Neural cell (in vitro differentiated cells): Measurements from ENCODE around the gene ADGRD1. TPM values are rescaled to one million over a fixed set of nuclear protein-coding genes. Genes with fewer than 3 reads are reported as not detected.

Experiments used
- H2AFZ ChIP-seq: fragments of 200-600, 300-800 bp; sonication (generic), shearing (Covaris generic); 2 replicates; pipeline ENCODE4 v1.6.0; 2014; ENCODE audit warnings: low read depth, mild to moderate bottlenecking, antibody characterized with exemption, low read length, moderate library complexity
- H3F3A ChIP-seq: fragments of 200-600 bp; shearing (Covaris generic); 2 replicates; pipeline ENCODE4 v1.6.1; 2016; ENCODE audit warnings: mild to moderate bottlenecking, moderate library complexity, mixed read lengths, antibody characterized with exemption, low read length; ENCODE audit not compliant: insufficient read depth, poor library complexity, severe bottlenecking
- H3K27ac ChIP-seq: fragments of 200-600, 300-800 bp; sonication (generic), shearing (Covaris generic); 2 replicates; pipeline ENCODE4 v1.5.1; 2014; ENCODE audit warnings: mild to moderate bottlenecking, low read length, moderate library complexity
- H3K27me3 ChIP-seq: fragments of 300-800, 200-600 bp; sonication (generic), shearing (Covaris generic); 2 replicates; pipeline ENCODE4 v1.6.0; 2014; ENCODE audit warnings: mild to moderate bottlenecking, low read depth, low read length, moderate library complexity; ENCODE audit not compliant: insufficient read depth
- H3K36me3 ChIP-seq: fragments of 300-800, 200-600 bp; sonication (generic), shearing (Covaris generic); 2 replicates; pipeline ENCODE4 v1.5.1; 2014; ENCODE audit warnings: mild to moderate bottlenecking, antibody characterized with exemption, low read length, moderate library complexity; ENCODE audit not compliant: insufficient read depth
- H3K4me2 ChIP-seq: fragments of 300-800, 200-600 bp; sonication (generic), shearing (Covaris generic); 2 replicates; pipeline ENCODE4 v1.6.0; 2014; ENCODE audit warnings: mild to moderate bottlenecking, low read length
- H3K4me3 ChIP-seq: fragments of 300-800, 200-600 bp; sonication (generic), shearing (Covaris generic); 2 replicates; pipeline ENCODE4 v1.5.1; 2014; ENCODE audit warnings: mild to moderate bottlenecking, low read length, moderate library complexity
- H3K79me2 ChIP-seq: fragments of 200-600 bp; shearing (Covaris generic); replicated peaks from 2 replicates; pipeline ENCODE4 v1.6.0; 2014; ENCODE audit warnings: mild to moderate bottlenecking, low read length, moderate library complexity; ENCODE audit not compliant: insufficient read depth
- H3K9ac ChIP-seq: fragments of 300-800, 200-600 bp; sonication (generic), shearing (Covaris generic); 2 replicates; pipeline ENCODE4 v1.6.1; 2016; ENCODE audit warnings: mild to moderate bottlenecking, low read length, mixed read lengths
- H3K9me2 ChIP-seq: fragments of 200-600 bp; shearing (Covaris generic); 2 replicates; pipeline ENCODE4 v1.6.1; 2016; ENCODE audit warnings: mild to moderate bottlenecking, low read length, mixed read lengths; ENCODE audit not compliant: insufficient read depth
- H3K9me3 ChIP-seq: fragments of 200-600, 300-800 bp; sonication (generic), shearing (Covaris generic); 2 replicates; pipeline ENCODE4 v1.6.1; 2016; ENCODE audit warnings: mild to moderate bottlenecking, mixed run types, low read length, moderate library complexity, mixed read lengths
- H4K20me1 ChIP-seq: fragments of 200-600 bp; shearing (Covaris generic); 2 replicates; pipeline ENCODE4 v1.6.1; 2016; ENCODE audit warnings: mild to moderate bottlenecking, mixed run types; ENCODE audit not compliant: insufficient read depth
- EP300 ChIP-seq: fragments of 450-650 bp; conservative IDR thresholded peaks from 2 replicates; pipeline ENCODE4 v1.6.1; 2014; ENCODE audit warnings: antibody characterized with exemption, mild to moderate bottlenecking, moderate library complexity; ENCODE audit not compliant: poor library complexity, severe bottlenecking
- EZH2 ChIP-seq: fragments of 200-600, 300-800 bp; shearing (Covaris generic), sonication (generic); IDR thresholded peaks from 2 replicates; pipeline ENCODE4 v1.6.1; 2014; ENCODE audit warnings: antibody characterized with exemption, low read length, borderline replicate concordance, mild to moderate bottlenecking; ENCODE audit not compliant: insufficient read depth, poor library complexity, severe bottlenecking
- MXI1 ChIP-seq: fragments of 450-650 bp; conservative IDR thresholded peaks from 2 replicates; pipeline ENCODE4 v1.6.1; 2014; ENCODE audit warnings: antibody characterized with exemption, mild to moderate bottlenecking; ENCODE audit not compliant: poor library complexity, severe bottlenecking
- POLR2AphosphoS5 ChIP-seq: IDR thresholded peaks from 2 replicates; pipeline ENCODE4 v1.6.1; 2012
- RAD21 ChIP-seq: fragments of 450-650 bp; conservative IDR thresholded peaks from 2 replicates; pipeline ENCODE4 v1.6.1; 2014; ENCODE audit warnings: antibody characterized with exemption, mild to moderate bottlenecking, moderate library complexity
- REST ChIP-seq: IDR thresholded peaks from 2 replicates; pipeline ENCODE4 v1.6.1; 2012; ENCODE audit warnings: borderline replicate concordance
- SMC3 ChIP-seq: fragments of 450-650 bp; conservative IDR thresholded peaks from 2 replicates; pipeline ENCODE4 v1.6.1; 2014; ENCODE audit warnings: antibody characterized with exemption, mild to moderate bottlenecking, moderate library complexity; ENCODE audit not compliant: poor library complexity
- TAF1 ChIP-seq: IDR thresholded peaks from 2 replicates; pipeline ENCODE4 v1.6.1; 2012; ENCODE audit warnings: low read depth
- polyA plus RNA-seq: library from polyadenylated mRNA; depleted of rRNA; stranded (reverse); fragments of >200 nt; gene quantifications from 2 replicates; pipeline ENCODE4 v1.2.3, GENCODE V29; 2014
- TF ChIP-seq, protein P1 (sequence below): fragments of 450-650 bp; IDR thresholded peaks from 2 replicates; pipeline ENCODE4 v1.5.1; 2014; ENCODE audit warnings: antibody characterized with exemption, mild to moderate bottlenecking, moderate library complexity; ENCODE audit not compliant: poor library complexity, severe bottlenecking

Gene ADGRD1
- polyA plus RNA-seq, 1 donor from 2014 or later, result 1.7 TPM

DNA sequence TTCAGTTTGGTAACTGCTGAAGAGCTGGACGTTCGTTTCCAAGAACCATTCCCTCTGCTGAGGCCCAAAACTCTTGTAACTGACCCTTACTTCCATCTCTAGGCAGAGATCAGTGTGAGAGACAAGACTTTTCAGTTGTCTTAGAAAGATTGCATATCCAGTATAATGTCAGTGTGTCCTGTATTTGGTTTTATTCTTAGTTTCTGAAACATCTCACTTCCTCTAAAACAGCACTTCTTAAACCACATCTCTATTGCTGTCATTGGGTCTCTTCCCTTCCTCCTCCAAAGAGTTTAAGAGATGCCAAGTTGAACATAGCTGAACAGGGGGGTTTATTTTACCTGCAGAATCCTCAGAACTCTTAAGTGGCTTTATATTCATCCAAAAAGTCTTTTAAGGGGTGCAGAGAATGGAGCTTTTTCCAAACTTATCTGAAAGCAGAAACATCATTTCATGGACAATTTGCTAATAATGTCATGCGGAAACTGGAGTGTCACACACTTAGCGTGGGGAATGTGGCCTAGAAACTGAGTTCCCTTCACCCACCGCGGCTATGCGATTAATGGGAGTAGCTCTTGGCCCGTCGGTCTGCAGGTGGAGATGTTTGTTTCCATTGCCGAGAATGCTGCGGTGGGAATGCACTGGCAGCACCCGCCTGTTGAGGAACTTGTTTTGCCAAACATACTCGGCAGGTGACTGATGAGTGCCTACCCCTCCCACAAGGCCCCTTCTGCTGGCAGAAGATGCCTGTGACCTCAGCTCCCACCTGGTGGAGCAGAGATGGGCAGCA is 148.2 kb downstream of the ADGRD1 start:
- Histone ChIP-seq H3K9ac (no peak overlapping the region), H3K27me3 (no peaks in the 10 kb centered on the region), H3K9me3 (no peaks in the 10 kb centered on the region), H3K9me2 (no peaks in the 10 kb centered on the region), H3K79me2 (no peaks in the 10 kb centered on the region), H3F3A (no peaks in the 10 kb centered on the region), H3K36me3 (no peaks in the 10 kb centered on the region), H3K4me2 (no peak overlapping the region), H3K4me3 (no peak overlapping the region), H3K27ac (no peak overlapping the region), H2AFZ (no peak overlapping the region), H4K20me1 (no peaks in the 10 kb centered on the region)
- no peak for TF ChIP-seq EP300
- TF ChIP-seq, protein P1, sequence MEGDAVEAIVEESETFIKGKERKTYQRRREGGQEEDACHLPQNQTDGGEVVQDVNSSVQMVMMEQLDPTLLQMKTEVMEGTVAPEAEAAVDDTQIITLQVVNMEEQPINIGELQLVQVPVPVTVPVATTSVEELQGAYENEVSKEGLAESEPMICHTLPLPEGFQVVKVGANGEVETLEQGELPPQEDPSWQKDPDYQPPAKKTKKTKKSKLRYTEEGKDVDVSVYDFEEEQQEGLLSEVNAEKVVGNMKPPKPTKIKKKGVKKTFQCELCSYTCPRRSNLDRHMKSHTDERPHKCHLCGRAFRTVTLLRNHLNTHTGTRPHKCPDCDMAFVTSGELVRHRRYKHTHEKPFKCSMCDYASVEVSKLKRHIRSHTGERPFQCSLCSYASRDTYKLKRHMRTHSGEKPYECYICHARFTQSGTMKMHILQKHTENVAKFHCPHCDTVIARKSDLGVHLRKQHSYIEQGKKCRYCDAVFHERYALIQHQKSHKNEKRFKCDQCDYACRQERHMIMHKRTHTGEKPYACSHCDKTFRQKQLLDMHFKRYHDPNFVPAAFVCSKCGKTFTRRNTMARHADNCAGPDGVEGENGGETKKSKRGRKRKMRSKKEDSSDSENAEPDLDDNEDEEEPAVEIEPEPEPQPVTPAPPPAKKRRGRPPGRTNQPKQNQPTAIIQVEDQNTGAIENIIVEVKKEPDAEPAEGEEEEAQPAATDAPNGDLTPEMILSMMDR, result no peak
- no peak for TF ChIP-seq EZH2
- TF ChIP-seq MXI1, result no peak
- TF ChIP-seq POLR2AphosphoS5, result no peak
- TF ChIP-seq REST, result no peak
- no peak for TF ChIP-seq TAF1
- TF ChIP-seq SMC3, result no peak
- TF ChIP-seq RAD21, result no peak

- peak overlapping the region; percentile 18 for H3K4me3 ChIP-seq
- no peak for TF ChIP-seq REST
- TF ChIP-seq, protein P1, result no peak
- TF ChIP-seq EP300, result no peak
- TF ChIP-seq POLR2AphosphoS5, result no peak
- TF ChIP-seq SMC3, result no peak
- no peak for TF ChIP-seq EZH2
- TF ChIP-seq MXI1, result no peak
- no peak for TF ChIP-seq RAD21
- TF ChIP-seq TAF1, result no peak
- peak overlapping the region; percentile 46 for H3K9ac ChIP-seq
- no peak overlapping the region for H2AFZ ChIP-seq
- no peaks in the 10 kb centered on the region for H3K27me3 ChIP-seq
- H3K27ac ChIP-seq, result no peak overlapping the region
- H3K79me2 ChIP-seq, result no peaks in the 10 kb centered on the region
- H3K9me2 ChIP-seq, result no peaks in the 10 kb centered on the region
- no peaks in the 10 kb centered on the region for H3K9me3 ChIP-seq
- no peak overlapping the region for H3K4me2 ChIP-seq
- no peaks in the 10 kb centered on the region for H4K20me1 ChIP-seq
- no peaks in the 10 kb centered on the region for H3F3A ChIP-seq
- H3K36me3 ChIP-seq, result no peaks in the 10 kb centered on the region
Observed at GRCh38 chr12:131102493-131102931, 148.8 kb downstream of the ADGRD1 start.
